Measurements from ENCODE around the gene ZBTB46.

DNA sequence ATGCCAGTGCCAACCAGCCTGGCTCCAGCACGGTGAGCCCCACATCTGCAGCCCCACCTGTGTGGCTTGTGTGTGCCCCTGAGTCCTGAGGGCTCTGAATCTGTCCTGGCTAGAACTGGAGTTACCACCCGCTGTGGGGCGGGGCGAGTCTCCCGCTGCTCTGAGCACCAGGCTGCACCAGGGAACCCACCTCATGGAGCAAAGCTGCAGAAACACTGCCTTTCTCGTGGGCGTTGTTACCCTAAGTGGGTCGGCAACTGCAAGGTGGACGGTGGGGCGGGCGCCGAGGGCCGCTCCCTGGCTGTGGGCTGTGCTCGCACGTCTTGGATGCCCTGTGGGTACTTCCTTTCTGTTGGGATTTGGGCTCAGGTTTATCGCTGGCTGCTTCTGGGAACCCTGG, 12.7 kb upstream of the ZBTB46 start:
- TF ChIP-seq, protein P1, sequence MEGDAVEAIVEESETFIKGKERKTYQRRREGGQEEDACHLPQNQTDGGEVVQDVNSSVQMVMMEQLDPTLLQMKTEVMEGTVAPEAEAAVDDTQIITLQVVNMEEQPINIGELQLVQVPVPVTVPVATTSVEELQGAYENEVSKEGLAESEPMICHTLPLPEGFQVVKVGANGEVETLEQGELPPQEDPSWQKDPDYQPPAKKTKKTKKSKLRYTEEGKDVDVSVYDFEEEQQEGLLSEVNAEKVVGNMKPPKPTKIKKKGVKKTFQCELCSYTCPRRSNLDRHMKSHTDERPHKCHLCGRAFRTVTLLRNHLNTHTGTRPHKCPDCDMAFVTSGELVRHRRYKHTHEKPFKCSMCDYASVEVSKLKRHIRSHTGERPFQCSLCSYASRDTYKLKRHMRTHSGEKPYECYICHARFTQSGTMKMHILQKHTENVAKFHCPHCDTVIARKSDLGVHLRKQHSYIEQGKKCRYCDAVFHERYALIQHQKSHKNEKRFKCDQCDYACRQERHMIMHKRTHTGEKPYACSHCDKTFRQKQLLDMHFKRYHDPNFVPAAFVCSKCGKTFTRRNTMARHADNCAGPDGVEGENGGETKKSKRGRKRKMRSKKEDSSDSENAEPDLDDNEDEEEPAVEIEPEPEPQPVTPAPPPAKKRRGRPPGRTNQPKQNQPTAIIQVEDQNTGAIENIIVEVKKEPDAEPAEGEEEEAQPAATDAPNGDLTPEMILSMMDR (conservative IDR thresholded peaks at IDR 0.05 in 1 of 2, IDR thresholded peaks at IDR 0.05 in 1 of 2; ENCODE audit: low read depth in 1 of 2, low read length in 2 of 2), result no peak
- TF ChIP-seq EZH2 (IDR thresholded peaks at IDR 0.05; ENCODE audit: low read length, missing control alignments), result no peak
